HepG2 (cell line): ENCODE data around the gene APBA1. TPM values are rescaled to one million over a fixed set of nuclear protein-coding genes. Genes with fewer than 3 reads are reported as not detected.
A peak's percentile ranks its signal among the peaks of the same experiment; 100 is the strongest.

Source experiments
- ARHGAP35 ChIP-seq: sonication (generic); formaldehyde crosslinking; IDR thresholded peaks from 2 replicates; pipeline ENCODE4 v1.9.0; 2022; ENCODE audit warnings: mild to moderate bottlenecking, inconsistent platforms, moderate library complexity, missing genetic modification reagents, borderline replicate concordance
- BCL3 ChIP-seq: sonication (generic); formaldehyde crosslinking; IDR thresholded peaks from 2 replicates; pipeline ENCODE4 v1.5.1; 2020; ENCODE audit warnings: mild to moderate bottlenecking, missing genetic modification reagents, moderate library complexity
- EEA1 ChIP-seq: sonication (generic); formaldehyde crosslinking; IDR thresholded peaks from 2 replicates; pipeline ENCODE4 v1.5.1; 2020; ENCODE audit warnings: mild to moderate bottlenecking, missing genetic modification reagents, borderline replicate concordance
- HNF4G ChIP-seq, 2 experiments: sonication (generic) in 1 of 2; formaldehyde crosslinking in 1 of 2; IDR thresholded peaks; 2 replicates each; pipeline versions ENCODE4 v1.4.0 to v1.6.1; 2011 to 2020; ENCODE audit warnings: borderline replicate concordance in 2 of 2, low read depth in 2 of 2, mild to moderate bottlenecking in 2 of 2, low read length in 1 of 2, missing genetic modification reagents in 1 of 2, moderate library complexity in 1 of 2
- KDM2A ChIP-seq: sonication (generic); formaldehyde crosslinking; IDR thresholded peaks from 2 replicates; pipeline ENCODE4 v1.4.0; 2020; ENCODE audit warnings: low read depth, missing genetic modification reagents, borderline replicate concordance
- NKX3-1 ChIP-seq: sonication (generic); formaldehyde crosslinking; IDR thresholded peaks from 2 replicates; pipeline ENCODE4 v1.5.0; 2020; ENCODE audit warnings: missing genetic modification reagents
- RXRB ChIP-seq: IDR thresholded peaks from 2 replicates; pipeline ENCODE4 v1.6.1; 2016; ENCODE audit warnings: borderline replicate concordance, missing genetic modification reagents, missing compliant biosample characterization
- SP140L ChIP-seq: sonication (generic); formaldehyde crosslinking; IDR thresholded peaks from 2 replicates; pipeline ENCODE4 v1.4.0; 2020; ENCODE audit warnings: missing genetic modification reagents, borderline replicate concordance
- ZBTB44 ChIP-seq: sonication (generic); formaldehyde crosslinking; IDR thresholded peaks from 2 replicates; pipeline ENCODE4 v1.4.0; 2020; ENCODE audit warnings: missing genetic modification reagents
- ZKSCAN1 ChIP-seq: fragments of 150-350 bp; IDR thresholded peaks from 2 replicates; pipeline ENCODE4 v1.6.1; 2014; ENCODE audit warnings: low read length
- ZNF263 ChIP-seq: sonication (generic); formaldehyde crosslinking; IDR thresholded peaks from 2 replicates; pipeline ENCODE4 v1.4.0; 2020; ENCODE audit warnings: missing genetic modification reagents
- ZNF501 ChIP-seq: sonication (generic); formaldehyde crosslinking; IDR thresholded peaks from 2 replicates; pipeline ENCODE4 v1.5.1; 2020; ENCODE audit warnings: mild to moderate bottlenecking, moderate library complexity, missing genetic modification reagents
- ZNF547 ChIP-seq: sonication (generic); formaldehyde crosslinking; IDR thresholded peaks from 2 replicates; pipeline ENCODE4 v1.5.1; 2020; ENCODE audit warnings: mild to moderate bottlenecking, missing genetic modification reagents
- ZNF598 ChIP-seq: sonication (generic); formaldehyde crosslinking; IDR thresholded peaks from 2 replicates; pipeline ENCODE4 v1.5.1; 2020; ENCODE audit warnings: mild to moderate bottlenecking, missing genetic modification reagents, borderline replicate concordance
- ZNF766 ChIP-seq: sonication (generic); formaldehyde crosslinking; IDR thresholded peaks from 2 replicates; pipeline ENCODE4 v1.5.0; 2020; ENCODE audit warnings: missing genetic modification reagents, borderline replicate concordance
- ZNF800 ChIP-seq: sonication (generic); formaldehyde crosslinking; IDR thresholded peaks from 2 replicates; pipeline ENCODE4 v1.4.0; 2020; ENCODE audit warnings: missing genetic modification reagents
- polyA plus RNA-seq, 8 experiments: library from polyadenylated mRNA; depleted of rRNA in 3 of 8; stranded (reverse) in 7 of 8; unstranded in 1 of 8; fragments of >200 nt; fragmentation: Illumina TruSeq in 4 of 8; extraction: Trizol in 4 of 8; gene quantifications; 2 replicates each; pipeline versions ENCODE4 v1.2.1 to v1.2.3, GENCODE V29; 2011 to 2016; ENCODE audit warnings: low read depth in 4 of 8, missing spikeins in 1 of 8, mixed read lengths in 1 of 8; ENCODE audit not compliant: insufficient read depth in 1 of 8
- total RNA-seq, 5 experiments: library from RNA; depleted of rRNA; stranded (reverse); fragments of >200 nt; fragmentation: Illumina TruSeq; extraction: Trizol; gene quantifications; 2 replicates each; pipeline ENCODE4 v1.2.3, GENCODE V29; 2016; ENCODE audit warnings: low read depth in 1 of 5
- TF ChIP-seq, protein P1 (sequence below), 2 experiments: sonication (generic) in 1 of 2; formaldehyde crosslinking in 1 of 2; IDR thresholded peaks; 2 replicates each; pipeline versions ENCODE4 v1.6.1 to v1.9.0; 2014 to 2022; ENCODE audit warnings: antibody characterized with exemption in 1 of 2, borderline replicate concordance in 1 of 2, inconsistent platforms in 1 of 2, low read depth in 1 of 2, missing genetic modification reagents in 1 of 2

Gene APBA1
- total and polyA plus RNA-seq, 2 of the 13 experiments (the other 11 are each of a cell fraction or from before 2014, with no cell fraction given) = 0.15 TPM; not detected in 1

- TF ChIP-seq BCL3 (CRISPR knock-in tag) (0 out of 2 replicates have a peak, but pooled peaks have one; percentile 38), ZNF263 (CRISPR knock-in tag) (no peak), ZNF598 (no peak), ZNF766 (no peak), EEA1 (CRISPR knock-in tag) (no peak), ZKSCAN1 (no peak), NKX3-1 (CRISPR knock-in tag) (0 out of 2 replicates have a peak, but pooled peaks have one; percentile 60), ZNF800 (no peak), RXRB (peak; percentile 61; the same call in 1 of the 2 replicates), KDM2A (CRISPR knock-in tag) (no peak), ZBTB44 (no peak), ARHGAP35 (CRISPR knock-in tag) (no peak), ZNF501 (CRISPR knock-in tag) (no peak), ZNF547 (CRISPR knock-in tag) (no peak), SP140L (CRISPR knock-in tag) (no peak), HNF4G (IDR thresholded peaks at IDR 0.05; ENCODE audit: borderline replicate concordance, low read depth, low read length) (peak; percentile 14; the same call in 1 of the 2 replicates), HNF4G (CRISPR knock-in tag; IDR thresholded peaks at IDR 0.05; ENCODE audit: borderline replicate concordance, low read depth) (no peak)
- TF ChIP-seq, protein P1, sequence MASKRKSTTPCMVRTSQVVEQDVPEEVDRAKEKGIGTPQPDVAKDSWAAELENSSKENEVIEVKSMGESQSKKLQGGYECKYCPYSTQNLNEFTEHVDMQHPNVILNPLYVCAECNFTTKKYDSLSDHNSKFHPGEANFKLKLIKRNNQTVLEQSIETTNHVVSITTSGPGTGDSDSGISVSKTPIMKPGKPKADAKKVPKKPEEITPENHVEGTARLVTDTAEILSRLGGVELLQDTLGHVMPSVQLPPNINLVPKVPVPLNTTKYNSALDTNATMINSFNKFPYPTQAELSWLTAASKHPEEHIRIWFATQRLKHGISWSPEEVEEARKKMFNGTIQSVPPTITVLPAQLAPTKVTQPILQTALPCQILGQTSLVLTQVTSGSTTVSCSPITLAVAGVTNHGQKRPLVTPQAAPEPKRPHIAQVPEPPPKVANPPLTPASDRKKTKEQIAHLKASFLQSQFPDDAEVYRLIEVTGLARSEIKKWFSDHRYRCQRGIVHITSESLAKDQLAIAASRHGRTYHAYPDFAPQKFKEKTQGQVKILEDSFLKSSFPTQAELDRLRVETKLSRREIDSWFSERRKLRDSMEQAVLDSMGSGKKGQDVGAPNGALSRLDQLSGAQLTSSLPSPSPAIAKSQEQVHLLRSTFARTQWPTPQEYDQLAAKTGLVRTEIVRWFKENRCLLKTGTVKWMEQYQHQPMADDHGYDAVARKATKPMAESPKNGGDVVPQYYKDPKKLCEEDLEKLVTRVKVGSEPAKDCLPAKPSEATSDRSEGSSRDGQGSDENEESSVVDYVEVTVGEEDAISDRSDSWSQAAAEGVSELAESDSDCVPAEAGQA (IDR thresholded peaks at IDR 0.05; ENCODE audit: low read depth) = no peak
- TF ChIP-seq, protein P1 (CRISPR knock-in tag; IDR thresholded peaks at IDR 0.05; ENCODE audit: borderline replicate concordance) = no peak
These were observed 152.5 kb downstream of the APBA1 start (continued) for GRCh38 chr9:69519470-69520240.
